Myocyte (in vitro differentiated cells): ENCODE results near the gene PLPP3. TPM values are rescaled to one million over a fixed set of nuclear protein-coding genes. Genes with fewer than 3 reads are reported as not detected.

Experiments used
- DNase-seq: peaks from one replicate; pipeline ENCODE4 v3.0.0-alpha.2; 2012; ENCODE audit warnings: low read depth
- total RNA-seq: library from RNA; depleted of rRNA; stranded (reverse); fragments of >200 nt; gene quantifications from 2 replicates; pipeline ENCODE4 v1.2.3, GENCODE V29; 2014

Gene PLPP3
- total RNA-seq, 1 donor from 2014 or later: 27.5 TPM

DNA sequence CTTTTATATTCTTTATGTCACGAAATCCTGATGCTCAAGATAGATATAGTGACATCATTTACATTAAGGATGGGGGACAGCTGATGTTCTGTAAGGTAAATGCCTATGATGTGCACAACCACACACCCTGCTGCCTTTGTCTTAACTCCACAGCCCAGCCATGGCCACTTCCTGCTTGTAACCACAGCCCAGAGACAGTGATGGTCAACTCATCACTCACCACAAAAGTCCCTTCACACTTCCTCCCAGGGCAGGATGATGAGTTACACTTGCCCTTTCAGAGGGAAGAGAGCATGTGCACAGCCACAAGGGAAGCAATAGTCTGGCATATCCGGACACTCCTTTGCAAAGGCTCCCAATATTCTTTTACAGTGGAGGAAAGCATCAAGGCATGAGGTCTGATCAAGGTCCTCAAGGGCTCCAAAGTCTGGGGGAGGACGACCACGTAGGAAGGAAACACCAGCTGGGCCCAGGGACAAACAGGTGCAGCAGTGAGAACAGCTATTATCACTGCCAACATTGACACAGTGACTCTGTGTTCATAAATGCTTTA lies 53.8 kb downstream of the PLPP3 start:
- DNase-seq: peak; percentile 82

DNA sequence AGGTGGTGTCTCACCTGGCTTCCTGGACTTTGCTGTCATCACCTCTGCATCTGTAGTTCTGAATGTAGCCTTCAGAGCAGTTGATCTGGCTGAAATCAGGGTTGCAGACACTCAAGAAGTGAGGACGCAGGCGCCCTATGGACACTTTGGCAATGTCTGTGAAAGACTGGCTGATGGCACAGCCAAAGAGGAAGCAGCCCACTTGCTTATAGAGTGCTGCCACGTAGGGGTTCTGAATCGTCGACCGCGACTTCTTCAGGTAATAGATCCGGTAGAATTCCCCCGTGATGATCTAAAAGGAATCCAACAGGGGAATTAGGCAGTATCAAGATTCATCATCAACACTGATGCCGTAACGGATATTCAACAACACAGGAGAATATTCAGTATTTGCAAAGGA lies 55.1 kb downstream of the PLPP3 start:
- DNase-seq: no peak

DNA sequence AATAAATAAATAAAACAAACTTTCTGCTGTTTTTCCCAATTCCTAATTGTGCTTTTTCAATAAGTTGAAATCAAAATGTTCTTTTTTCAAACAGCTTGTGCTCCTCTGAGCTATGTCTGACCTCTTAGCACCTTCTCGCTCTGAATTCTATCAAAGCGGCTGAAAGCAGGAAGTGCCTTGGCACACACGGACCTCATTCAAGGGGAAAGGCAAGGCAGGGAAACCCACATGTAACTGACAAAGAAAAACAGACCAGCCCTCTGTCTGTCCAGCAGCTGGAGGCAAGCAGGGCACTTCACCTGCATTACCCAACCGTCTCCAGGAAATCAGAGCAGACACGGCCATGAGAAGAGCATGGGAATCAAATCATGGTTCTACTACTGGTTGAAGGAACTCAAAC lies 56.7 kb downstream of the PLPP3 start:
- DNase-seq: no peak

DNA sequence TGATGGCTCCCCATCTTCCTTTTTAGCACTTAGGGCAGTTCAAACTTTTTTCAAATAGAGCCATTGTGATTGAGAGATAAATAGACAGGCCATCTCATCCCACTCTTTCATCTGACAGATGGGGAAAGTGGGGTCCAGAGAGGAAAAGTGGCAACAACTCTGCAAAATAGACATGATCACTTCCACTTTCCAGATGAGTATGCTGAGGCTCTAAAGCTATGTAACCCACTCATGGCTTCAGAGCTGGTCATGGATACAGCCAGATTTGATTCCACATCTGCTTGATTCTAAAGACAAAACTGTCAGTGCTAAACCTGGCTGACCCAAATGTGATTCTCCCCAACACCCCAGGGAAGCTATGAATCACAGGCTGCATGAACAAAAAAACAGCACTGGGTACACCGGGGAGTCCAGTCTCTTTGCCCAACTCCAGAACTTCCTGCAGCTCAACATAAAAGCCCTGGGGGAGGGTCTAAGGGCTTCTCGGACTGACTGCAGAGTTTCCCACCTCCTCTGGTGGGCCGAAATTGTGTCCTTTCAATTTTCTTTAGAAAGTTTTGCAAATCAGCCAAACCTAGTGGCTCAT lies 59.3 kb downstream of the PLPP3 start:
- no peak for DNase-seq

DNA sequence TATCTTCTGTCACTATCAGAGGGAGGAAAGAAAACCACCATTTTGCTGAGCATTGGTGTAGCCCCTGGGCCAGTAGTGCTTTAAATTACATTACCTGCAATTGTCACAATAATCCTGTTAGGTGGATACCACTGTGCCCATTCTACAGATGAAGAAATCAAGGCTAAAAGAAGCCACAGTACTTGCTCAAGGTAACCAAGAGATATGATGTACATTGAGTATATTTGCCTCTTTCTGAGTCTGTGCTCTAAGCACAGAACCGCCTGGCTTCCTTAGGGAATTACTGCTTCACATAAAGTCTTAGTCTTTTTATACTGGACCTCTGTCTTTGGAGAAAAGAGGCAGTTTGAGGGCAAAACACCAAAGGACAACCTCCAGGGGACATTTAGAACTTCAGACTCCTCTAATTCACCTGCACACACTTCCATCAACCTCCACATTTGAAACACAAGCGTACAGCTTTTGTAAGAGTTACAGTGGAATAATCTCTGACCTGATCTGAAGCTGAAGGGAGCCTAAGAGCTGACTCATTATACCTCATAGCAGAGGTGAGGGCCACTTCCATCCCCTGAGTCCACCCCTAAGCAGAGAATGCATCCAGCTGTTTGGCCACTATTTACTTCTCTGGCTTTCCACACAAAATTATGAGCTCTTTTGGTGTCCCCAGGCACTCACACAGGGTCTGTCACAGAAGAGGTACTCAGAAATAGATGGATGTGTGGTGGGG lies 61.8 kb downstream of the PLPP3 start:
- no peak for DNase-seq

DNA sequence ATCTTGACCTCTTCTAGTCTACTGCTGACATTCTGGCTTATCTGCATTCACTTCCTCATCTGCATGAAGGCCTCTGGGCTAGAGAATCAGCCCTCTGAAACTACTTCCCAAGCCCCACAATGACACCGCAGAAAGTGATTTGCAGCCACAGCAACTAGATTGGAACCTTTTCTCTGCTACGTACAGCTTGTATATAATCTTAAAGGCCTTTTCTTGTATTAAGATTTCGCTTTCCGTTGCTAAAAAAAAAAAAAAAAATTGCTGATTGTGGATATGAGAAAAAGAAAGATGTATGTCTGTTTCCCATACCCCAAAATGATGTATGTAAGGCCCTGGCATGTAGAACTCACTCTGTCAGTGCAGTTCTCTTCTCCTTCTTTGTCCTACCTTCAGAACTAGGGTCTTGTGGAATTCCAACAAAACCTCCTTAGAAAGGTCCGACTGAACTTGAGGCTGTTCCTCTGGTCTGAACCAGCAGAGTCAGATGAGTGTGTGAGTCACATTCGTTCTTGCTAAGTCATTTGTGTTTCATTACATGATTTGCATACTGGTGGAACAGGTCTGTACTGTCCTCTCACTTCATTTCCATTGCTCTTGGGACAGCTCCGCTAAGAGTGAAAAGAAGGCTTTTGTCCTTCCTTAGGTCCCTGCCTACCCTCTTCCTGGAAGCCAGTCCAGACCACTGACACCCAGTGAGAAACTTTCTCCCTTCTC lies 62.7 kb downstream of the PLPP3 start:
- no peak for DNase-seq

DNA sequence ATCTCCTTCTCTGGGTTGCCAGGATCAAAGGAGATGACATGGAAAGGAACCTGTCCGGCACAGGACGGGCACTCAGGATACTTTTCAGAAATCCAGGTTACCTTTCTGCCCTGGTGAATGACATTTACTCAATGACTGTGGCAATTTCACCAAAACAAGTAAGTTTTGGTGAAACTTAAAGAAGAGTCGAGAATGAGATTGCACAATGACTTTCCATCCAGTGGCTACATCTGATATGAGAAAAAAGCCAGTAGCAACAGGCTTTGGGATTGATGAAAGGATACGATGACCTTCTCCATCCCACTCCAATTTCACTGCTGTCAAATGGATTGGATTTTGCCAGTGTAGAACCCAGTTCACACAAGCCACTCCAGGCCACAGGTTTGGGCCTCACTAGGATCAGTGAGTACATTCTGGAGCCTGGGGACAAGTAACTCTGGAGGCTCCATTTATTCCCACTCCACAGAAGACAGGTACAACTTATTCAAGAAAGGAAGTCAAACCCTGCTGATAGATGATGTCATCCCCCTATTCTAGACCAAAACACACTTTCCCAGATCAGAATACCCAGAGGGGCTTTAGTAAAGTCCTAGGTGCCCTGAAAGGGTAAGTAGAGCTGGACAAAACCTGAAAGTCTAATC lies 63.3 kb downstream of the PLPP3 start:
- DNase-seq: no peak

DNA sequence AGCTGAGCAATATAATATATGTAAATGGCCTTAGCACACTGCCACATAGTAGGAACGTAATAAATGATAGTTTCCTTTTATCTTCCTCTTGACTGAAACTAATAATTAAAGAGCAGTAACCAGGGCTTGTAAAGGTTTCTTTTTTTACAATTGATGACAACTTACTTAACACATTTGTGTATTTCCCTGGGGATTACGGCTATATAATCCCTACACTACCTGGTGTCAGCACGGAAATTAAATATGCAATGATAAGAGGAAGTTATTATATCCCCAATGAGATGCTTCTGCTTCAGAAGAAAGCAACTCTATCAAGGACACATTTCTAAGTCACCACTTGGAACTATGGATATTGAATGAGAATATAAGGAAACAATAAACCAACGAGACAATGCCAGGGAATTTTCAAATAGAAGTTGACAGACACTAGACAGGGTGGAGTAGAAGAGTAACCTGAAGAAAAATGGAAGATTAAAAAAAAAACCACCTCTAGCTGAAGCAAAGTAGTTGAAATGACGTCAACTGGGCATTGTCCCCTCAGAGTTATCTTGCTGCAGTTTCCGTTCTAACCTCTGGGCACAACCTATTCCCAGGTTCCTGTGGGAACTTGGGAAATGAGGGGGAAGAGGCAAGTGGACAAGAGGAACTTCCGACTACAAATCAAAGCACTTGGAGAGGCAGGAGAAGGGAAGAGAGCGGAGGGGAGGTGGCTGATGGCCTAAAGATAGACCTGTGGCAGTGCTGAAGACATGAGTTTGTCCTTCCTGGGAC lies 66.5 kb downstream of the PLPP3 start:
- no peak for DNase-seq

DNA sequence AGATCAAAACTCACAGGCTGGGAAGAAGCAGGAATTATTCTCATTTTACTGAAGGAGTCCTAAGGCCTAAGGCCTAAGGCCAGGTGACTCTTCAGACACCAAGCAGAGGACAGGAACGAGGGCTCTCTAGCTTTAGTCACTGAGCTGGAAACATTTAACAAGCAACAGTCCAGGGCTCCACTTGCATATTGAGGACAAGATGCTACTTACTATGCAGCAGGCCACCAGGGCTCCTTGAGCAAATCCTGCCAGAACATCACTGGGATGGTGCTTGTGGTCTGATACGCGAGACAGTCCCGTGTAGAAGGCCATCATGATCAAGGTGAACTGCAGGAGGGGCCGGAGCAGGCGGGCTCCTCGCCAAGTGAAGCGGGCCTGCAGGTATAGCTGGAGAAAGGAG lies 67.6 kb downstream of the PLPP3 start:
- DNase-seq: no peak

DNA sequence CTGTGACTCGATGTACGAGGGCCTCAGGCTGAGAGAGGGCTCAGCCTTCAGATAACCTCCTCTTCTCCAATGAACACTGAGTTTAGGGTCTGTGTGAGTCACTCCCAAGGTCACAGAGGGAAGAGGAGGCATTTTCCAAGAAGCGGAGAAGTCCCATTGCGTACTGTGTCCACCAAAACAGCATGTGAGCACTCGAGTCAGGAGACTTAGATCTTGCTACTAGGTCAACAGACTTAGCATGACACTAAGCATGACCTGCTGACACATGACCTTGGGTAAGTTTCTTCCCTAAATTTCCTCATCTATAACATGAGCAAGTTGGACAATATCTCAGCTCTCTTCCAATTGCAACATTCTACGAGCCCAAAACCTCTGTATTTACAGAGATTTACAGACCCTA lies 68.0 kb downstream of the PLPP3 start:
- DNase-seq: no peak

DNA sequence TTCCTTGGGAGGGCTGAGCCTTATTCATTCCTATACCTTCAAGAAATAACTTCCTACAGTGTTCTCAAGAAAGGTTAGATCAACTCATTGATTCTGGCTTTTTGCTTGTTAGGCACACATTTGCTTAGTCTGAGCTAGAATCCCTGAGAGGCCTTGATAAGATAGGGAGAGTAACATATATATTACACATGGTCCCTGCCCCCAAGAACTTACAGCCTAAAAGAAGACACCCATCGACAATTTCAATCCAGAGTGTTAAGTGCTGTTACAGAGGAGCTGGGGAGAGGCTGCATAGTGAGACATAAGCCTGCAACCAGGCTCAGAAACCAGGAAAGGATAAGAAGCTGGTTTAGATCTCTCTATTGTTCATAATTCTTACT lies 68.7 kb downstream of the PLPP3 start:
- no peak for DNase-seq

DNA sequence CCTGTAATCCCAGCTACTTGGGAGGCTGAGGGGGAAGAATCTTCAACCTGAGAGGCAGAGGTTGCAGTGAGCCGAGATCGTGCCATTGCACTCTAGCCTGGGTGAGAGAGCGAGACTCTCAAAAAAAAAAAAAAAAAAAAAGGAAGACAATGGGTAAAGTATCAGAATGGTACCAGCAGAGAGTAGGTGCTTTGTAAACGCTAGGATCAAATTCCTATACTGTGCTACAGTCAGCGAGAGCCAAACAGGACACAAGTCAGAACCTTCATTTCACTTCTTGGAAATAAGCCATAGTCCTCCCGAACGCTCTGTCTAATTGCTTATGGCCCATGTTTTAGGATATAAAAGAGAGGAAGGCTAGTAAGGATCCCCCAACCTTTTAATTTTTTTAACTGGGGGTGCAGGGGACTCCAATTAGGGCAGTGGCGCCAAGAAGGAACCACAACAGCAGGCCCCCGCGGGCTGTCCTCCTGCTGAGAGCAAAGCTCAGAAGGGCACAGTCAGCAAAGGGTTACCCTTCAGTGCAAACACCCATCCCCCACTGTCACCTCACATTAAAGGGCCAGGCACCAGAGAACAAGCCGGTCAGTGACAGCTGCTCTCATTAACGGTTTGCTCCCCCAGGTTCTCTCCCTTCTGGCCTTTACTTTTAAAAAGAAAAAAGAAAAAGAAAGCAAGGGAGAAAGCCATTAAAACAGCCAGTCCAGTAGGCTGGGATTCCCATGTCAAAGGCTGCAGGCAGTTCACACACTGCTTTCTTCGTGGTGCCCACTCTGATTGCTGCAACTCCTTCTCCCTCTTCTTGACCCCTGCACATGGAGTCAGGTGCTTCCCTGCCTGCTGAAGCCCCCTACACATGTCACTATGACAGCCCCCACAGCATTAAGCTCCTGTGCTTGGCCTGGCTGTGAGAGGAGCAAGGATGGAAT lies 69.4 kb downstream of the PLPP3 start:
- no peak for DNase-seq

DNA sequence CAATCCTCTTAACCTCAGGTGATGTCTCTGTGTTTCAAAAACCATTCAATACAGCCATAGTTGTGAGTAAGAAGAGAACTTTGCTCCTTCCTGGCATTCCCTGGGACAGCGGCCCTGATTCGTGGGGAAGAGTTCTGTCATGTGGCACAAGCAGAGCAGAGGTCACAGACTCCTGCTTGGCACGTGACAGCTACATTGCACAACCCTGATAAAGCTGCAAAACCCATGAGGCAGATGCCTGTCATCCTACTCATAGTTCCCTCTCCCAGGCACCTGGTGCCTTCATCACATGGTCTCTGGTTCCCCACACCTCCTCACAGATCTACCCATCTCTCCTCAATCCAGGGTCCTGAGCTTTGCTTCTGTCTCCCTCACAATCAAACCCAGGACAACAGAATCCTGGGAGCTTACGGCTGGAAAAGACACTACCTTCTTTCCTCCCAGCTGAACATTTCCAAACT lies 70.8 kb downstream of the PLPP3 start:
- DNase-seq: peak; percentile 50

DNA sequence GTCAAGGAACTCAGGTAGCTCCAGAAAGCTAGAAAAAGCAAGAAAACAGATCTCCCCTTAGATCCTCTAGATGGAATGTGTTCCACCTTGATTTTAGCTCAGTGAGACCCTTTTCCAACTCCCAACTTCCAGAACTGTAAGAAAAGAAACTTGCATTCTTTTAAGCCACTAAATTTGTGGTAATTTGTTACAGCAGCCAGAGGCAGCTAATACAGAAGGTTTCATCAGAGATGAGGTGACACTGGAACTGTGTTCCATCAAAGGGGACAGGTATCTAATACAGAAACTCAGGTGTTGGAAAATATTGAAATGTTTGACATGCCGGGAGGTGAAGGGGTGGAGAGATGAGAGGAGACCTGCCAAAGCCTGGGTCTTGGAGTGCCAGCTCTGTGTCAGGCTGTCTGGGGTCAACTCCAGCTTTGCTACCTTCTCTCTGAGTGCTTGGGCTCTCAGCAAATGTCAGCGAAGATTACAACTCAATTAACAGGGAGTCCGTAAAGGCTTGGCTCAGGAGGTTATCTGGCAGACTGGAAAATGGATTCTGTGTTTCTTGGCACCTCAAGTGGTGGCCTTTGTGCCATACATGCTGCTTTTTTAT lies 71.3 kb downstream of the PLPP3 start:
- DNase-seq: no peak

DNA sequence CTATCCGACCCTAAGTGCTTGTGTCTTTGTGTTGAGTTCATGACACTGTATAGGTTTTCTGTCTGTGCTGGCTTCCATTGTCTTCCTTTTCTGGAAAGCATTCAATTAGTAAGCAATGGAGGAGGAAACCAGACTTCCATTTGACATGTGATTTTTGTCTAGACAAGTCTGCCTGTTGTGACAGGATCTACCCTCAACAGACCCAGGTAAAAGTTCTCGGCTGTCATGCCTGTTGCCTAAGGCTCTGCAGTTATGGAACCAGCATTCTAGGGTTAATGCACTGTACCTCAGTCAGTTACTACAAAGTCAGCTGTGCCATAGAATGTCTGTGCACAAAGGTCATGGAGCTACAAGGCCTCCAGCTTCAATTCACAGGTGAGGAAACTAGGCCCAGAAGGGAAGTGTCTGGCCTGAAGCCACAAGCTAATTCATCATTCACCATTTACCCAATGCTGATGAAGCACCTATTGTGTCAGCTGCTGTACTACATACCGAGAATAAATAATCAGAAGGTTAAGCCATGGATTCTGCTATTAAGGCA lies 72.3 kb downstream of the PLPP3 start:
- DNase-seq: no peak

DNA sequence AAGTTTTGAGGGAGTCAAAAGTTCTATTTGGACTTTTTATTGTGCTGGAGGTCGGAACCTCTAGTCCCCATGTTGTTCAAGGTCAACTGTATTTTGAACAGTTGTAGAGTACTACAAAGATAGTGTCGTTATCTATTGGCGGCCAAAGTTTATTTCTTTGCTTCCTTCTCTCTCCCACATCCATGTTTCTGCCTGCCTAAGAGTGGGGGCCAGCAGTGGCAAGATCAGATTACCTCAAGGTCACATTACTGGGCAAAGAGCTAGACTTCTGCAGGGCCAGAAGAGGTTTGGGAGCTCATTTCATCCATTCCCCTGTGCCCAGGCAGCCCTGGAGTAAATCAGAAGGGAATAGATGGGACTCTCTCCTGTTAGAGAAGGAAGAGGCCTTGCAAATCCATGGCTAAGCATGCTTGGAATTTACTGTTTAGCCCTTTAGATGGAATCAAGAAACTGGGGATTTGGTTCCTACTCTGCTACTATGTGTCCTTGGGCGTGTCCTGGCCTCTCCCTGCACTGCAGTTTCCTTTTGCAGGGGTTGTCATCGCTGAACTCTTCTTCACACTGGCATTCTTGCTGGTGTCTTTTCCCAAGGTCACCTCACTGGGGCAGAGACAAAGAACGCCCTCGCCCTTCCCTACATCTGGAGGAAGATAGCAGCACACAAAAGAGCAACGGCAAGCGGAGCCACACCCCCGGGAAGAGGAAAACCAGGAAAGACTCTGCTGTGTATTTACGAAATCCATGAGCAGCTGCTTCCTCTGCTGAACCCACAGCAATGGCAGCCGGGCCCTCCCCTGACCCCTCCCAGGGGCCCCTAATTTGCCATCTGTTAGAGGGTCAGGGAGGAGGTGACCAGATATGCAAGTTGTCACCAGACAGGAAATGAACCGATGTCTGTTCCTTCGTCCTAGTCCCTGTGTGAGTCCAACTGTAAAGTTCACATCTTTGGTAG lies 73.3 kb downstream of the PLPP3 start:
- peak; percentile 51 for DNase-seq

DNA sequence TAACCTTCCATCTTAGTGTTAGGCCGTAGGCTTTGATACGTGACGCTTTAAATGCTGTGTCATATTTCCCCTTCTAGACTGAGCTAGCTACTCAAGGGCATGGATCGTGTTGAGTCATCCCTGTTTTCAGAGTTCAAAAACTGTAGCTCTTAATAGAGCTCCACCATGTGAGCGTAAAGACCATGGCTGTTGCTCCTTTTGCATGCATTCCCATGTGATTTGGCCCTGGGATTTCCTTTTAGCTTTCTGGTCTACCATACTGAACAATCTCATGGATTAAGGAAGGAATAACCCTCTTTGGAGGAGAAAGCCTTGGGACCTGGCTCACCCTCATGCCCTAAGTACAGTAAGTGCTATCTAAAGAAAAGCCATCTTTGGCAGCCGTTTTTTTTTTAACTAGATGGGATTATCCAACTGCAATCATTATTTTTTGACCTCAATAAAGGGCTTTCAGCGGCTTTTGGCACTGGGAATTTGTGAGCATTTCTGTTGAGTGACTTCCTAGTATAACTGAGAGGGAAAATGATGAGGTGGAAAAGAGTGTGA lies 76.6 kb downstream of the PLPP3 start:
- no peak for DNase-seq

DNA sequence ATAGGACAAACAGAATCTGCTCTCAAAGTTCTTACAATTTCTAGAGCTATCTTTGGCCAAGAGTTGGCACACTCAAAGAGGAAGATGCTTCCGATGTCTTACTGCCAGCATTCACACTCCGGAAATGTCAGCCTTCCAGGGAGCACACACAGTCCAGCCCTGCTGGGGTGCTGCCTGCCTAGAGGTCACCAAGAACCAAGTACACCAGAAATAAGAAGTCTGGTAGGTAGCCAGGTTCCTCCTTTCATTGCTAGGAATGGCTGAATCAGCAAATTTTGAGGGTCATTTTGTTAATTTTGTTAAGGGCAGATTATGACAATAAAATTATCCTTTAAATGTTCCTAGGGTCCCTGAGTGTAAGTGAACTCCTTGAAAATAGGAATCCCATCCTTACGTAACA lies 77.5 kb downstream of the PLPP3 start:
- no peak for DNase-seq
